ENCODE measurements around the gene SDF4.

DNA sequence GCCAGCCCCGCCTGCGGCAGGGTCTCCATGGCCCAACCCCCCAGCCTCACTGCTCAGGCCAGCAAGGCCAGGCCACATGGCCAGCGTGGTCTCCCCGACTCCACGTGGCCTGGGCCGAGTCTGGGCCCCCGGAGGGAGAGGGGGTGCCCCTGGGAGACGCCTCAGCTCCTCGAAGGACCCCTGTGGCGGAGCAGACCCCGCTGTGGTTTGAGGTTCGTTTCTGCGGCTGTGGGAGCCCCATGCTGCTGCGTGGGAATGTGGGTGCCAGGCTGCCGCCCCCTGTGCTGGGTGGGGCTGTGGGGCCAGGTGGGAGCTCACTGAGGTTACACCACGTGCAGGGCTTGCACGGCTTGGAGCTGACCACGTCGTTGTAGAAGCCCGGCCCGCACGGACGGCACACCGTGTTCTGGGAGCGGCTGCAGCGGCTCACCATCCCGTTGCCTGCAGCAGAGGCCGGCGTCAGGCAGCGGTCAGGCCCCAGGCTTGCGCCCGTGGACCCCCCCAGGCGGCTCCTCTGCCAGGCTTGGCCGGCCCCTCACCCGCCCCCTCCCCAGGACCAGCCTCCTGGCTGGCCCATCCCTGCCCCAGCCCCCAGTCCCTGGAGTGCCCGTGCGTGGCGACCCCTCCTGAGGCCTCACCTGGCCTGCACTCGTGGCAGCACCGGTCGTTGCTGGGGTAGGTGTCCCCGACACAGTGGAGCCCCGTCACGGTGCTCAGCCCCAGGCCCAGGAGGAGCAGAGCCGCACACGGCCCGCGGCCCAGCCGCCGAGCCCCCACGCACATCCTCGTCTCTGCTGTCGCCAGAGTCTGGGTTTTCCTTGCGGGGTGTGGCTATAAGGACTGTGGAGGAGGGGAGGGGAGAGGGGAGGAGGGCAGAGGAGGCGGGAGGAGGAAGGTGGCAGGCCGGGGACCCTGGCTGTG lies 18.2 kb downstream of the SDF4 start, which contains the start of gene TNFRSF4:
- no peak for TF ChIP-seq POLR2A (IDR thresholded peaks at IDR 0.05)
- TF ChIP-seq, protein P1, sequence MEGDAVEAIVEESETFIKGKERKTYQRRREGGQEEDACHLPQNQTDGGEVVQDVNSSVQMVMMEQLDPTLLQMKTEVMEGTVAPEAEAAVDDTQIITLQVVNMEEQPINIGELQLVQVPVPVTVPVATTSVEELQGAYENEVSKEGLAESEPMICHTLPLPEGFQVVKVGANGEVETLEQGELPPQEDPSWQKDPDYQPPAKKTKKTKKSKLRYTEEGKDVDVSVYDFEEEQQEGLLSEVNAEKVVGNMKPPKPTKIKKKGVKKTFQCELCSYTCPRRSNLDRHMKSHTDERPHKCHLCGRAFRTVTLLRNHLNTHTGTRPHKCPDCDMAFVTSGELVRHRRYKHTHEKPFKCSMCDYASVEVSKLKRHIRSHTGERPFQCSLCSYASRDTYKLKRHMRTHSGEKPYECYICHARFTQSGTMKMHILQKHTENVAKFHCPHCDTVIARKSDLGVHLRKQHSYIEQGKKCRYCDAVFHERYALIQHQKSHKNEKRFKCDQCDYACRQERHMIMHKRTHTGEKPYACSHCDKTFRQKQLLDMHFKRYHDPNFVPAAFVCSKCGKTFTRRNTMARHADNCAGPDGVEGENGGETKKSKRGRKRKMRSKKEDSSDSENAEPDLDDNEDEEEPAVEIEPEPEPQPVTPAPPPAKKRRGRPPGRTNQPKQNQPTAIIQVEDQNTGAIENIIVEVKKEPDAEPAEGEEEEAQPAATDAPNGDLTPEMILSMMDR (IDR thresholded peaks at IDR 0.05): no peak

All from stomach (tissue), 4 donors.